Glutamatergic neuron (in vitro differentiated cells): Measurements from ENCODE around the gene TMED1. TPM values are rescaled to one million over a fixed set of nuclear protein-coding genes. Genes with fewer than 3 reads are reported as not detected.

Experiments used
- DNase-seq: peaks from one replicate; pipeline ENCODE4 v3.0.0; 2022
- H3K27ac Mint-ChIP-seq: one replicate; pipeline ENCODE4 v1.8.0; 2020; ENCODE audit warnings: mild to moderate bottlenecking, mixed read lengths, inconsistent platforms; ENCODE audit not compliant: unreplicated experiment
- H3K27me3 Mint-ChIP-seq: one replicate; pipeline ENCODE4 v1.8.0; 2020; ENCODE audit warnings: mild to moderate bottlenecking, moderate library complexity, mixed read lengths, inconsistent platforms; ENCODE audit not compliant: unreplicated experiment
- H3K36me3 Mint-ChIP-seq: one replicate; pipeline ENCODE4 v1.8.0; 2020; ENCODE audit warnings: mild to moderate bottlenecking, mixed read lengths, inconsistent platforms; ENCODE audit not compliant: unreplicated experiment
- H3K4me1 Mint-ChIP-seq: one replicate; pipeline ENCODE4 v1.8.0; 2020; ENCODE audit warnings: mild to moderate bottlenecking, low read depth, mixed read lengths, inconsistent platforms; ENCODE audit not compliant: unreplicated experiment
- H3K4me3 Mint-ChIP-seq: one replicate; pipeline ENCODE4 v1.8.0; 2020; ENCODE audit warnings: mild to moderate bottlenecking, mixed read lengths, inconsistent platforms; ENCODE audit not compliant: unreplicated experiment
- H3K9me3 Mint-ChIP-seq: one replicate; pipeline ENCODE4 v1.8.0; 2020; ENCODE audit warnings: mild to moderate bottlenecking, moderate library complexity, mixed read lengths, inconsistent platforms; ENCODE audit not compliant: unreplicated experiment
- total RNA-seq: library from RNA; stranded (reverse); fragmentation: NEBNext Ultra II Directional; extraction: Animal tissue kit (Norgen Biotek cat#: 25700); gene quantifications from one replicate; pipeline ENCODE4 v1.2.1, GENCODE V29; 2021; ENCODE audit not compliant: unreplicated experiment
- TF ChIP-seq, protein P1 (sequence below): fragments of 200-600 bp; sonication (generic); IDR thresholded peaks from one replicate; pipeline ENCODE4 v1.5.0; 2021; ENCODE audit not compliant: partially characterized antibody, unreplicated experiment

Gene TMED1
- total RNA-seq, 1 donor from 2014 or later: 10.4 TPM

DNA sequence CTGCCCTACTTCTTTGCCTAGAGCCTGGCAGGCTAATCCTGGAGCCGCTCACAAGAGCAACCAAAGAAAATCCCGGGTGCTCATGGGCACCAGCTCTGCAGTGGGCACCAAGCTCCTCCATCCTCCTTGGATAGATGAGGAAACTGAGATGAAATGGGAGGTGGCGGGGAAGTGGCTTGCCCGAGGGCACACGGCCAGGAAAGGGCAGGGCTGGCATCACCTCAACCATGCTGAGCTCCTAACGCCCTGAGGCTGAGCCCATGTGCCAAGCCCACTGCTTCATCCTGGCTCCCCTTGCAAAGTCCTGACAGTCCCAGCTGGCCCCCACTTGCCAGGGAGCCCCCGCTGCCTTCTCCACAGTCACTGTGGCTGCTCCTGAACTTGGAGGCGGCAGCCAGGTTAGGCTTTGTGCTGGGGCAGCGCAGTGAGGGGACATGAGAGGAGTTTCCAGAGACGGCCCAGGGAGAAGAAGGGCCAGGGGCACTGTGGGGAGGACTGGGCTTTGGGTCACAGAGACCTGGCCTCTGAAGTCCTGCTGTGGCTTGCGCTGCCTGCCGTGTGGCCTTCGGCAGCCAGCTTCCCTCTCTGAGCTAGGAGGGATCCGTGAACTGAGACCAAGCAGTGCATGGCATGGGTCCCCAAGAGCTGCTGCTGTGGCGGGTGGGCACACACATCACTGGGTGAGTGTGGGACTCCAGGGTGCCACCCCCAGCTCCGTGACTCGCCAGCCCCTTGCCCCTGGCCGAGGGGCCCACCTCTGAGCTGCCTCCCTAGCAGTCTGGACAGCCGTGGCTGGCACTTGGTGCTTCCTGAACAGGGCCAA, 17.5 kb downstream of the TMED1 start:
- no peak for DNase-seq
- Mint-ChIP-seq H3K27ac (no peak overlapping the region), H3K4me3 (no peak overlapping the region), H3K9me3 (peaks cover 9% of the 10 kb centered on the region), H3K36me3 (no peaks in the 10 kb centered on the region), H3K4me1 (peaks cover 3% of the 10 kb centered on the region), H3K27me3 (peaks cover 1% of the 10 kb centered on the region)
- TF ChIP-seq, protein P1, sequence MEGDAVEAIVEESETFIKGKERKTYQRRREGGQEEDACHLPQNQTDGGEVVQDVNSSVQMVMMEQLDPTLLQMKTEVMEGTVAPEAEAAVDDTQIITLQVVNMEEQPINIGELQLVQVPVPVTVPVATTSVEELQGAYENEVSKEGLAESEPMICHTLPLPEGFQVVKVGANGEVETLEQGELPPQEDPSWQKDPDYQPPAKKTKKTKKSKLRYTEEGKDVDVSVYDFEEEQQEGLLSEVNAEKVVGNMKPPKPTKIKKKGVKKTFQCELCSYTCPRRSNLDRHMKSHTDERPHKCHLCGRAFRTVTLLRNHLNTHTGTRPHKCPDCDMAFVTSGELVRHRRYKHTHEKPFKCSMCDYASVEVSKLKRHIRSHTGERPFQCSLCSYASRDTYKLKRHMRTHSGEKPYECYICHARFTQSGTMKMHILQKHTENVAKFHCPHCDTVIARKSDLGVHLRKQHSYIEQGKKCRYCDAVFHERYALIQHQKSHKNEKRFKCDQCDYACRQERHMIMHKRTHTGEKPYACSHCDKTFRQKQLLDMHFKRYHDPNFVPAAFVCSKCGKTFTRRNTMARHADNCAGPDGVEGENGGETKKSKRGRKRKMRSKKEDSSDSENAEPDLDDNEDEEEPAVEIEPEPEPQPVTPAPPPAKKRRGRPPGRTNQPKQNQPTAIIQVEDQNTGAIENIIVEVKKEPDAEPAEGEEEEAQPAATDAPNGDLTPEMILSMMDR: no peak

DNA sequence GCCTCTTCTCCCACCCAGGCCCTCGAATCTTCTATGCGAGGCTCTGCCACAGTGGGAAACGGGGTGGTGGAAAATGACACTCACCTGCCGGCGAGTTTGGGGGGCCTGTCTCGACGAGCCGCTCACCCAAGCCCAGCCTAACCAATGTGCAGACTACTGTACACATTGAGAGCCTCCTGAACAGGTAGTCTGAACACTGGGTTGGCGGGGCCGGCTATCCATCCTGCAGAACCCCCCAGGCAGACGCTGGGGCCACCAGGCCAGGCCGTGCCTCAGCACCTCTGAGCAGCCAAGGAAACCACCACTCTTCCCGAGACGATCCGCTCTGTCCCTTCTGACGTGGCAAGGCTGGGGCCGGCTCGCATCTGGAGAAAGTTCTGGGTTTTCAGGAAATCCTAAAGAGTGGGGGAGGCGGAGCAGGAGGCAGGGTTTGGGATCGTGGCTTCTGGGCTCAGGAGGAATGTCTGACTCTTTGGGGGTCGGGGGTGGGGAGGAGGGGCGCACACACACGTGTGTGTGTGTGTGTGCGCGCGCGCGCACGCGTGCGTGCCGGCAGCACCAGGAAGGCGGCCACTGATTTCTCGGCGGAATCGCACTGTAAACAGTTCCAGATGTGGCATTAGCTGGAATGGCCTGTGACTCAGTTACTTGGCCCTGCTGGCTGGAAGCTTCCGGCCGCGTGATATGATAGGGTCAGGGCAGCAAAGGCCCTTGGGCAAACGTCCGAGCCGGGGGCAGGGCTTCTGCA, 18.5 kb downstream of the TMED1 start:
- no peak overlapping the region for H3K4me3 Mint-ChIP-seq
- peaks cover 4% of the 10 kb centered on the region for H3K27me3 Mint-ChIP-seq
- TF ChIP-seq, protein P1: no peak
- no peak for DNase-seq
- no peak overlapping the region for H3K27ac Mint-ChIP-seq
- H3K36me3 Mint-ChIP-seq: no peaks in the 10 kb centered on the region
- H3K4me1 Mint-ChIP-seq: peaks cover 3% of the 10 kb centered on the region
- peaks cover 12% of the 10 kb centered on the region for H3K9me3 Mint-ChIP-seq

DNA sequence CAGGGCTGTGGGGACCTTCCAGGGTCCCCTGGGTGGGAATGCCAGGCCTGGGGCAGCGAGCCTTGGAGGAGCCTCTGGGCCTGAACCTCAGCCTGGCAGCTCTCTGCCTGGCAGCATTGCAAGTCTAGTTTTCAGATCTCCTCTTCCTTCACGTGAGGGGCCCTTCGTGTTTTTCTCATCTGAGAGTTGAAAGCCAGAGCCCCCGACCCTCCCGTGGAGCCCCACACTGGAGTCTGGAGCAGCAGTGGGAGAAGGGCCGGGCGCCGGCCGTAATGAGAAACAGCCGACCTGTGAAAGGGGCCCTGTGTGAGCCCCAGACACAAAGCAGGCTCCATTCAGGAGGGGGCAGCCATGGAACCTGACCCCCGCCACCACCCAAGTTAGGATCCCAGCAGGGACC, 19.3 kb downstream of the TMED1 start:
- TF ChIP-seq, protein P1: no peak
- Mint-ChIP-seq H3K9me3 (peaks cover 12% of the 10 kb centered on the region), H3K27me3 (peaks cover 4% of the 10 kb centered on the region), H3K4me3 (no peak overlapping the region), H3K27ac (no peak overlapping the region), H3K4me1 (peaks cover 3% of the 10 kb centered on the region), H3K36me3 (no peaks in the 10 kb centered on the region)
- no peak for DNase-seq

DNA sequence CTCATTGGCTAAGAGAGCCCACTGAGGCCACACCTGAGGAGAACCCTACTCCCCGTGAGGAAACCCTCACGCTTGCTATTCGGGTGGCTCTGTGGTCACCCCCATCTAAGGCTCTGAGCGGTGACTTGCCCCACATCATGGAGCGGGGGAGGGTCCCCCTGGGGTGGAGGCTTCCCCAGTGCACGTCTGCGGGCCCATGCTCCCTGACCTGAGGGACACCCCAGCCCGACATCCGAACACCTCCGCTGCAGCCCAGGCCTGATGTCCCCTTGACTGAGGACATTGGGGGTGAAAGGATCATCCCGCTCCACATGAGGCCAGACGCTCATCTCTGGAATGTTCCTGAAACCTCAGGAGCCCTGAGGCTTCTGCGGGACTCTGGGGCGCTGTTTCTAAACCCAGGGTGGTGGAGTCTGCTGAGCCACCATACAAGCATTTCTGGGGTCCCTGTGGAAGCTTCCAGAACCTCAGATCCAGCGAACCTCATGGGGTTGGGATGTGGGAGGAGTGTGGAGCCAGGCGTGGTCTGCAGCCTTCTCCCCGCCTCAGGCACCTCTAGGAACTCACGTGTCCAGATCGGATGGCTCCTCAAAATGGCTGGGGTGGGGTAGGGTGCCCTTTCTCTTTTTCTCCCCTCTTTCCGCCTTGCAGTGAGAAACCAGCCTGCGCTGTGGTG, 19.9 kb downstream of the TMED1 start:
- TF ChIP-seq, protein P1: no peak
- Mint-ChIP-seq H3K27ac (no peak overlapping the region), H3K4me1 (peaks cover 3% of the 10 kb centered on the region), H3K36me3 (no peaks in the 10 kb centered on the region), H3K27me3 (peaks cover 4% of the 10 kb centered on the region), H3K4me3 (no peak overlapping the region), H3K9me3 (peaks cover 12% of the 10 kb centered on the region)
- no peak for DNase-seq
